AG09319 (cell line): Measurements from ENCODE around the gene ANXA4.
A peak's percentile ranks its signal among the peaks of the same experiment; 100 is the strongest.

Experiments
- DNase-seq: peaks from one replicate; pipeline ENCODE4 v3.0.0-alpha.2; 2010; ENCODE audit warnings: low read depth; ENCODE audit errors: extremely low read depth
- CTCF ChIP-seq: IDR thresholded peaks from 2 replicates; pipeline ENCODE4 v1.5.1; 2011; ENCODE audit warnings: low read depth, mild to moderate bottlenecking, inconsistent platforms, low read length, moderate library complexity

ANXA4 gene

GRCh38 chr2:69721022-69721421 lies 20.9 kb upstream of the ANXA4 start:
- DNase-seq: no peak
- TF ChIP-seq CTCF: no peak

DNA sequence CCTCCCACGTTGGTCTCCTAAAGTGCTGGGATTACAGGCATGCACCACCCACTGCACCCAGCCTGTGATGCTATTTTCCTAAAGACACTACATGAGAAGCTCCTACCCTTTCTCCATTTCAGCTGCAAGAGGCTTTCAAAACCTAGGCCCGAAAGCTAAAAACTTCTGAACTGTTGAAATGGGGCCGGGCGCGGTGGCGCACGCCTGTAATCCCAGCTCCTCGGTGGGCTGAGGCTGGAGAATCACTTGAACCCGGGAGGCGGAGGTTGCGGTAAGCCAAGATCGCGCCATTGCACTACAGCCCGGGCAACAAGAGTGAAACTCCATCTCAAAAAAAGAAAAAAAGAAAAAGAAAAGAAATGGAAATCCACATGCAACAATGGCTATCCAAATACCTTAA lies 18.1 kb upstream of the ANXA4 start:
- TF ChIP-seq CTCF: no peak
- no peak for DNase-seq

DNA sequence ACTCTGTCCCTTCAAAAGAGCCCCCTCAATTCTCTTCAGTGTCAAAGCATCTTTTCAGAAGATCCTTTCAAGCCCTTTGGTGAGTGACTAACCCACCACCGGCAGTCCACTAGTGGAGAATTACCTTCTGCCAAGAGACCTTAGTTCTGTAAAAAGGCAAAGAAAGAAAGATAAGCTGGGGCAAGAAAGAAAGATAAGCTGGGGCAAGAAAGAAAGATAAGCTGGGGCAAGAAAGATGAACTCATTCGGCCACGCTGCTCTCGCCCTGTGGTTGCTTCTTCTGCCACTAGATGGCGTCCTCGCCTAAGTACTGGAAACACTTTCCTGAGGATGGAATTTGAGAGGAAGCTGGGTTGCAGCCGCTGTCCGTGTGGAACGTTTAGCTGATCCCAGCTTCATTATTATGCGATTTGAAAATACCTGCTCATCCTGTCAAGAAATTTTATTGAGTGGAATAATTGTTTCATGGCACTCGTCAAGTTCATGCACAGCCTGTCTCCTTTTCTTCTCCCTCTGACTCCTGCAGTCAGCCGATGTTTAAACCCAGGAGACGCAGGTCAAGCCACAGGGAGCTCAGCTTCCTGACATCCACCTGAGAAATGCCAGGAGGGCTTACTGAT lies 17.3 kb upstream of the ANXA4 start:
- peak; percentile 38 for DNase-seq
- peak; percentile 82 for TF ChIP-seq CTCF

- DNase-seq: no peak
- TF ChIP-seq CTCF: no peak
Observed at GRCh38 chr2:69725706-69726360, 16.1 kb upstream of the ANXA4 start.

GRCh38 chr2:69729266-69729665 lies 12.7 kb upstream of the ANXA4 start:
- no peak for DNase-seq
- TF ChIP-seq CTCF: no peak

GRCh38 chr2:69729781-69730180 lies 12.2 kb upstream of the ANXA4 start:
- no peak for DNase-seq
- TF ChIP-seq CTCF: no peak

- TF ChIP-seq CTCF: no peak
- DNase-seq: no peak
Observed at GRCh38 chr2:69731147-69731970, 10.6 kb upstream of the ANXA4 start.
